HEK293 (cell line): ENCODE measurements around the gene PJVK.

Experiments
- CTCF ChIA-PET: fragments of 350-600 bp; formaldehyde crosslinking; extraction: SDS; loops from one replicate; lab custom pipeline; 2021; ENCODE audit warnings: antibody characterized with exemption; lab: Yijun Ruan, JAX
- POLR2A ChIA-PET: fragments of 300-600 bp; formaldehyde crosslinking; extraction: SDS; loops from one replicate; lab custom pipeline; 2020; ENCODE audit warnings: antibody characterized with exemption, inconsistent platforms; lab: Yijun Ruan, JAX
- H3K27ac ChIP-seq: fragments of 200-500 bp; sonication (Bioruptor generic); 2 replicates; pipeline ENCODE4 v1.5.1; 2014; ENCODE audit warnings: low read depth, low read length, control low read depth, inconsistent platforms; ENCODE audit errors: extremely low read depth
- H3K36me3 ChIP-seq, 2 experiments: fragments of 200-500 bp in 1 of 2; sonication (Bioruptor generic) in 1 of 2; 1 replicate in 1 of 2; 2 replicates in 1 of 2; pipeline ENCODE4 v1.5.1; 2014 to 2017; ENCODE audit warnings: inconsistent platforms in 2 of 2, low read length in 2 of 2; ENCODE audit not compliant: control insufficient read depth in 2 of 2, insufficient read depth in 1 of 2
- H3K4me1 ChIP-seq: fragments of 200-500 bp; sonication (Bioruptor generic); 2 replicates; pipeline ENCODE4 v1.5.1; 2014; ENCODE audit warnings: mild to moderate bottlenecking, low read length, inconsistent platforms; ENCODE audit not compliant: control insufficient read depth, insufficient read depth
- H3K4me3 ChIP-seq: 2 replicates; pipeline ENCODE4 v1.5.1; 2011; ENCODE audit warnings: low read depth, mild to moderate bottlenecking, control low read depth, low read length, moderate library complexity
- H3K9me3 ChIP-seq: fragments of 200-500 bp; sonication (Bioruptor generic); 2 replicates; pipeline ENCODE4 v1.5.1; 2014; ENCODE audit warnings: low read depth, low read length, inconsistent platforms; ENCODE audit not compliant: control insufficient read depth, insufficient read depth
- BCL6B ChIP-seq: fragments of 450-650 bp; formaldehyde crosslinking; IDR thresholded peaks from 2 replicates; pipeline ENCODE4 v1.5.1; 2017; ENCODE audit warnings: missing biosample characterization, missing genetic modification characterization
- PRDM2 ChIP-seq: fragments of 450-650 bp; formaldehyde crosslinking; IDR thresholded peaks from 2 replicates; pipeline ENCODE4 v1.5.1; 2016; ENCODE audit warnings: missing biosample characterization, missing genetic modification characterization, borderline replicate concordance
- SCRT1 ChIP-seq: fragments of 450-650 bp; formaldehyde crosslinking; IDR thresholded peaks from 2 replicates; pipeline ENCODE4 v1.5.1; 2016; ENCODE audit warnings: missing biosample characterization, missing genetic modification characterization, borderline replicate concordance
- ZBTB11 ChIP-seq: fragments of 450-650 bp; formaldehyde crosslinking; conservative IDR thresholded peaks from 2 replicates; pipeline ENCODE4 v1.5.1; 2016; ENCODE audit warnings: low read depth, missing biosample characterization, missing genetic modification characterization
- ZEB2 ChIP-seq: fragments of 450-650 bp; formaldehyde crosslinking; IDR thresholded peaks from 2 replicates; pipeline ENCODE4 v1.5.1; 2016; ENCODE audit warnings: missing biosample characterization, missing genetic modification characterization
- ZFP37 ChIP-seq: fragments of 450-650 bp; formaldehyde crosslinking; IDR thresholded peaks from 2 replicates; pipeline ENCODE4 v1.5.1; 2016; ENCODE audit warnings: missing biosample characterization, missing genetic modification characterization
- ZNF23 ChIP-seq: fragments of 450-650 bp; formaldehyde crosslinking; IDR thresholded peaks from 2 replicates; pipeline ENCODE4 v1.5.1; 2016; ENCODE audit warnings: missing biosample characterization, missing genetic modification characterization, borderline replicate concordance
- ZNF266 ChIP-seq: fragments of 450-650 bp; formaldehyde crosslinking; IDR thresholded peaks from 2 replicates; pipeline ENCODE4 v1.5.1; 2016; ENCODE audit warnings: missing biosample characterization, missing genetic modification characterization, low read depth
- ZNF324 ChIP-seq: fragments of 450-650 bp; formaldehyde crosslinking; IDR thresholded peaks from 2 replicates; pipeline ENCODE4 v1.5.1; 2016; ENCODE audit warnings: missing biosample characterization, missing genetic modification characterization
- ZNF391 ChIP-seq: fragments of 450-650 bp; formaldehyde crosslinking; IDR thresholded peaks from 2 replicates; pipeline ENCODE4 v1.5.1; 2016; ENCODE audit warnings: low read depth, missing biosample characterization, missing genetic modification characterization, borderline replicate concordance
- ZNF449 ChIP-seq: fragments of 450-650 bp; formaldehyde crosslinking; IDR thresholded peaks from 2 replicates; pipeline ENCODE4 v1.5.1; 2017; ENCODE audit warnings: missing biosample characterization, mild to moderate bottlenecking, missing genetic modification characterization, moderate library complexity
- ZNF501 ChIP-seq: fragments of 450-650 bp; formaldehyde crosslinking; IDR thresholded peaks from 2 replicates; pipeline ENCODE4 v1.5.1; 2016; ENCODE audit warnings: missing biosample characterization, missing genetic modification characterization
- ZNF510 ChIP-seq: fragments of 450-650 bp; formaldehyde crosslinking; IDR thresholded peaks from 2 replicates; pipeline ENCODE4 v1.5.1; 2018; ENCODE audit warnings: mild to moderate bottlenecking, missing genetic modification characterization, missing biosample characterization; ENCODE audit not compliant: insufficient replicate concordance
- ZNF548 ChIP-seq: fragments of 450-650 bp; formaldehyde crosslinking; IDR thresholded peaks from 2 replicates; pipeline ENCODE4 v1.5.1; 2016; ENCODE audit warnings: missing biosample characterization, missing genetic modification characterization
- ZNF701 ChIP-seq: fragments of 450-650 bp; formaldehyde crosslinking; IDR thresholded peaks from 2 replicates; pipeline ENCODE4 v1.5.1; 2016; ENCODE audit warnings: missing biosample characterization, missing genetic modification characterization
- ZNF785 ChIP-seq: fragments of 450-650 bp; formaldehyde crosslinking; IDR thresholded peaks from 2 replicates; pipeline ENCODE4 v1.5.1; 2016; ENCODE audit warnings: missing biosample characterization, missing genetic modification characterization
- ZNF837 ChIP-seq: fragments of 450-650 bp; formaldehyde crosslinking; IDR thresholded peaks from 2 replicates; pipeline ENCODE4 v1.5.1; 2016; ENCODE audit warnings: missing biosample characterization, missing genetic modification characterization
- ZSCAN23 ChIP-seq: fragments of 450-650 bp; formaldehyde crosslinking; IDR thresholded peaks from 2 replicates; pipeline ENCODE4 v1.5.1; 2016; ENCODE audit warnings: missing biosample characterization, missing genetic modification characterization
- ZSCAN5A ChIP-seq: fragments of 450-650 bp; formaldehyde crosslinking; IDR thresholded peaks from 2 replicates; pipeline ENCODE4 v1.5.1; 2016; ENCODE audit warnings: missing biosample characterization, missing genetic modification characterization
- ZXDB ChIP-seq: fragments of 450-650 bp; formaldehyde crosslinking; IDR thresholded peaks from 2 replicates; pipeline ENCODE4 v1.5.1; 2016; ENCODE audit warnings: missing biosample characterization, missing genetic modification characterization

PJVK gene

GRCh38 chr2:178491612-178492011 lies 40.4 kb downstream of the PJVK start:
- ChIA-PET POLR2A (no interaction called here), CTCF (no interaction called here)
- Histone ChIP-seq H3K36me3 (peaks cover 19 to 70% of the 10 kb centered on the region in 2 experiments), H3K9me3 (no peaks in the 10 kb centered on the region), H3K27ac (no peak overlapping the region), H3K4me1 (no peaks in the 10 kb centered on the region), H3K4me3 (no peak overlapping the region)
- TF ChIP-seq ZSCAN5A (tag by site-specific recombination) (no peak), ZNF391 (no peak), ZXDB (tag by site-specific recombination) (no peak), ZBTB11 (tag by site-specific recombination) (no peak), SCRT1 (tag by site-specific recombination) (no peak), ZNF548 (tag by site-specific recombination) (no peak), ZFP37 (tag by site-specific recombination) (no peak), ZNF501 (tag by site-specific recombination) (no peak), PRDM2 (tag by site-specific recombination) (no peak), ZNF837 (tag by site-specific recombination) (no peak), ZNF324 (tag by site-specific recombination) (no peak)

- POLR2A ChIA-PET, result no interaction called here
- CTCF ChIA-PET, result interaction anchor here (0.8 kb wide), 1 partner anchor 27 kb away, joined by 5 read pairs; no protein-coding TSS in a partner anchor
- Histone ChIP-seq H3K27ac (no peak overlapping the region), H3K4me1 (no peaks in the 10 kb centered on the region), H3K4me3 (no peak overlapping the region), H3K9me3 (no peaks in the 10 kb centered on the region), H3K36me3 (peaks cover 40 to 75% of the 10 kb centered on the region in 2 experiments)
- TF ChIP-seq ZNF785 (tag by site-specific recombination), result no peak
- TF ChIP-seq ZNF266 (tag by site-specific recombination), result no peak
- TF ChIP-seq ZSCAN23, result no peak
- no peak for TF ChIP-seq ZEB2 (tag by site-specific recombination)
- no peak for TF ChIP-seq ZNF23 (tag by site-specific recombination)
- TF ChIP-seq ZNF449, result no peak
- no peak for TF ChIP-seq ZNF701 (tag by site-specific recombination)
- TF ChIP-seq ZNF510, result no peak
- no peak for TF ChIP-seq ZSCAN5A (tag by site-specific recombination)
- no peak for TF ChIP-seq BCL6B (tag by site-specific recombination)
Observed at GRCh38 chr2:178496049-178496448, 44.9 kb downstream of the PJVK start.
